GM12873 (cell line): ENCODE results near the gene IVL.

Source experiments
- TF ChIP-seq, protein P1 (sequence below): IDR thresholded peaks from 2 replicates; pipeline ENCODE4 v1.5.1; 2012; ENCODE audit warnings: low read depth, mild to moderate bottlenecking, moderate library complexity, low read length, control low read depth; ENCODE audit not compliant: insufficient read depth; ENCODE audit errors: missing control alignments

IVL gene

GRCh38 chr1:152880907-152881306 is 27.4 kb upstream of the IVL start:
- TF ChIP-seq, protein P1, sequence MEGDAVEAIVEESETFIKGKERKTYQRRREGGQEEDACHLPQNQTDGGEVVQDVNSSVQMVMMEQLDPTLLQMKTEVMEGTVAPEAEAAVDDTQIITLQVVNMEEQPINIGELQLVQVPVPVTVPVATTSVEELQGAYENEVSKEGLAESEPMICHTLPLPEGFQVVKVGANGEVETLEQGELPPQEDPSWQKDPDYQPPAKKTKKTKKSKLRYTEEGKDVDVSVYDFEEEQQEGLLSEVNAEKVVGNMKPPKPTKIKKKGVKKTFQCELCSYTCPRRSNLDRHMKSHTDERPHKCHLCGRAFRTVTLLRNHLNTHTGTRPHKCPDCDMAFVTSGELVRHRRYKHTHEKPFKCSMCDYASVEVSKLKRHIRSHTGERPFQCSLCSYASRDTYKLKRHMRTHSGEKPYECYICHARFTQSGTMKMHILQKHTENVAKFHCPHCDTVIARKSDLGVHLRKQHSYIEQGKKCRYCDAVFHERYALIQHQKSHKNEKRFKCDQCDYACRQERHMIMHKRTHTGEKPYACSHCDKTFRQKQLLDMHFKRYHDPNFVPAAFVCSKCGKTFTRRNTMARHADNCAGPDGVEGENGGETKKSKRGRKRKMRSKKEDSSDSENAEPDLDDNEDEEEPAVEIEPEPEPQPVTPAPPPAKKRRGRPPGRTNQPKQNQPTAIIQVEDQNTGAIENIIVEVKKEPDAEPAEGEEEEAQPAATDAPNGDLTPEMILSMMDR, result peak; percentile 18

- TF ChIP-seq, protein P1, result no peak
These were observed 24.3 kb upstream of the IVL start for GRCh38 chr1:152884085-152884484.

DNA sequence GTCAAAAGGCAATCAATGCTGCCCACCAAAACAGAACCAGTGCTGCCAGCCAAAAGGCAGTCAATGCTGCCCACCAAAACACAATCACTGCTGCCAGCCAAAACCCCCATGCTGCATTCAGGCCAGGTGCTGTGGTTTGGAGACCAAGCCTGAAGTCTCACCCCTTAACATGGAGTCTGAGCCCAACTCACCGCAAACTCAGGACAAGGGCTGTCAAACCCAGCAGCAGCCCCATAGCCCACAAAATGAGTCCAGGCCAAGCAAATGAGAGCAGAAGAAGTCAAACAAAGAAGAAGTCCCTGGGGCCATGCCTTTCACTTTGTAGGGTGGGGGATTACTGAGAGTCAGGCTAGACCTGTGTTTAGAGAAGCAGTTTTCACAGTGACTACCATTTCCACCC is 23.8 kb upstream of the IVL start:
- TF ChIP-seq, protein P1, result no peak

DNA sequence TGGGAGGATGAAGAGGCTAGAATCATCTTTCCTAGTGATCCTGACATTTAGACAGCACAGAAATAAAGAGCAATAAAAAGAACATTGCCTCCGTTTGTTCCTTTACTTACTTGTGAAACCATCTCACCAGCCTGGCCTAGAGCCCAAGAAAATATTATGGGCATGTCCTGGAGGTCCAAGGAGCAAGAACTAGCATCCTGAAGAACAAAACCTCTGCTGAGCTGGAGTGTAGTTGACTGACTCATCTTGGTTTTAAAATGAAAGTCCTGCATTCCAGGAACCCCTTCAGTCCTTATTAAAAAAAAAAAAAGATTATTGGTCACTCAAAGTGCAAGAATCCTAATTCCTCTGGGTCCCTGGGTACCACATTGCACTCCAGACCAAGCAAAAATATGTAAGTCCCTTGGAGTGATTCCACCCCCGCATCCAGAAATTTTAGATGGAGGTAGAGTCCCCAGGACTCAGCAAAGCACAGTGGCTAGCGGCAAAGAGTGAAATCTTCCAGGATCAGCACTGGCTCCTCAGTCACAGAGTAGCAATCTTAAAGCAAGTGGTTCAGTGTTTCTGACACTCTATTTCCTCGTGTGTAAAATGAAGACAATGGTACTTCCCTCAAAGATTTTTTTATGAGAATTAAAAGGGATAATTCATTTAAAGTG is 23.3 kb upstream of the IVL start:
- TF ChIP-seq, protein P1, result no peak

- TF ChIP-seq, protein P1, result no peak
These were observed 22.3 kb upstream of the IVL start for GRCh38 chr1:152886085-152886484.

GRCh38 chr1:152886758-152887409 is 21.5 kb upstream of the IVL start:
- TF ChIP-seq, protein P1, result no peak

- TF ChIP-seq, protein P1, result no peak
These were observed 20.2 kb upstream of the IVL start for GRCh38 chr1:152888126-152888525.
